H1 (cell line): ENCODE results near the gene IFIT5. TPM values are rescaled to one million over a fixed set of nuclear protein-coding genes. Genes with fewer than 3 reads are reported as not detected.

Source experiments
- CHD7 ChIP-seq: fragments of 300-600 bp; sonication (generic); IDR thresholded peaks from 2 replicates; pipeline ENCODE4 v1.7.1; 2012; ENCODE audit warnings: low read length, moderate library complexity, mild to moderate bottlenecking, inconsistent platforms; ENCODE audit not compliant: insufficient replicate concordance
- POU5F1 ChIP-seq: IDR thresholded peaks from 2 replicates; pipeline ENCODE4 v1.6.1; 2011; ENCODE audit warnings: low read depth, mild to moderate bottlenecking, low read length, moderate library complexity
- SIX5 ChIP-seq: IDR thresholded peaks from 2 replicates; pipeline ENCODE4 v1.6.1; 2011; ENCODE audit warnings: mild to moderate bottlenecking, low read depth, low read length
- polyA plus RNA-seq, 7 experiments: library from polyadenylated mRNA; depleted of rRNA in 3 of 7; stranded (reverse) in 5 of 7; unstranded in 2 of 7; fragments of >200 nt in 5 of 7; fragments of 200-250 nt in 2 of 7; gene quantifications; 1 replicate in 5 of 7; 2 replicates in 1 of 7; 4 replicates in 1 of 7; pipeline versions ENCODE4 v1.2.1 to v1.2.3, GENCODE V29; 2011 to 2013; ENCODE audit warnings: missing spikeins in 2 of 7, mixed read lengths in 2 of 7
- total RNA-seq: library from RNA; stranded (reverse); fragmentation: NEBNext Ultra II Directional; extraction: Animal tissue kit (Norgen Biotek cat#: 25700); gene quantifications from 2 replicates; pipeline ENCODE4 v1.2.1, GENCODE V29; 2021

The IFIT5 gene
- total and polyA plus RNA-seq, 2 of the 8 experiments (the other 6 are each of a cell fraction or from before 2014, with no cell fraction given) = 0.94 to 2.6 TPM

GRCh38 chr10:89390476-89391225 lies 23.7 kb upstream of the IFIT5 start (continued):
- TF ChIP-seq CHD7 (no peak), SIX5 (no peak), POU5F1 (no peak)
